ENCODE data around the gene ARID4B.

- TF ChIP-seq CTCF (IDR thresholded peaks at IDR 0.05; ENCODE audit: extremely low read depth in 1 of 2, insufficient read depth in 1 of 2, low read depth in 1 of 2, low read length in 2 of 2): no peak
- TF ChIP-seq POLR2A (IDR thresholded peaks at IDR 0.05; ENCODE audit: low read depth, low read length): no peak
- no peak for TF ChIP-seq EZH2 (IDR thresholded peaks at IDR 0.05; ENCODE audit: borderline replicate concordance, low read depth, low read length, severe bottlenecking)
- TF ChIP-seq GATA2 (IDR thresholded peaks at IDR 0.05; ENCODE audit: insufficient read depth, insufficient read length, low read depth, low read length): no peak
- TF ChIP-seq MAX (IDR thresholded peaks at IDR 0.05; ENCODE audit: insufficient read depth, insufficient read length): no peak
- no peak for TF ChIP-seq MYC (IDR thresholded peaks at IDR 0.05; ENCODE audit: low read depth, low read length)
- TF ChIP-seq POLR2AphosphoS5 (IDR thresholded peaks at IDR 0.05; ENCODE audit: insufficient read depth, low read depth, low read length): no peak
- TF ChIP-seq FOS (IDR thresholded peaks at IDR 0.05; ENCODE audit: borderline replicate concordance, insufficient read depth, low read length): no peak
These were observed 98.1 kb downstream of the ARID4B start for GRCh38 chr1:235229868-235230267.
